ENCODE results near the gene MCUB.

The MCUB gene

DNA sequence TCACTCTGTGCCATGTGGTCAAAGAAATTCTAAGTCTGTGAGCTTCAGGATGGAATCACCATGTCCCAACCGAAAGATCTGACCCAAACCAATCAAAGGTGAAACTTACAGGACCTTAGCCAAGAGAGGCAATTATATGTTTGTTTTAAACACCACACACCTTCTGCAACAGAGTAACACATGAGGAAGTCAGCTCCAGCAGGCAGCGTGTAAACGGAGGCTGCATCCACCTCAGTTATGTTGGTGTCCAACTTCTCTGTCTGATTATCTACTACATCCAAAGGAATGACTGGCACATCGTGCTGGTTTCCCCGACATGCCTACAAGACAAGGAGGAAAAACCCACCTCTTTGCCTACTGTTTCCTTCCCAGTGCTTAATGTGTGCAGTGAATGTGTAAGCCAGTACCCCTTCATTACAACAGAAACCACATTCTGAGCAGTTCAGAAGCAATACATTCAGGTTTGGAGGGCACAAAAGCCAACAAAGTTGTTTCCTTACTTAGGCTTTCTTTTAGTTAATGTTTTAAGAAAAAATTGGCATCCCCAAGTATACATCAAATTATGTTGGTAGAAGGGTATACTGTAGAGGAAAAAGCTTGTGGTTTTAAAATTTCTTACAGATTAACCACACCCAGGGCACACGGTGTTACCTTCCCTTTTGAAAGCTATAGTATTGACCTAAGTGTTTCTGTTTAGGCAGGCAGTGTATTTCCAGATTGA lies 130.8 kb downstream of the MCUB start:
- no peak for DNase-seq

DNA sequence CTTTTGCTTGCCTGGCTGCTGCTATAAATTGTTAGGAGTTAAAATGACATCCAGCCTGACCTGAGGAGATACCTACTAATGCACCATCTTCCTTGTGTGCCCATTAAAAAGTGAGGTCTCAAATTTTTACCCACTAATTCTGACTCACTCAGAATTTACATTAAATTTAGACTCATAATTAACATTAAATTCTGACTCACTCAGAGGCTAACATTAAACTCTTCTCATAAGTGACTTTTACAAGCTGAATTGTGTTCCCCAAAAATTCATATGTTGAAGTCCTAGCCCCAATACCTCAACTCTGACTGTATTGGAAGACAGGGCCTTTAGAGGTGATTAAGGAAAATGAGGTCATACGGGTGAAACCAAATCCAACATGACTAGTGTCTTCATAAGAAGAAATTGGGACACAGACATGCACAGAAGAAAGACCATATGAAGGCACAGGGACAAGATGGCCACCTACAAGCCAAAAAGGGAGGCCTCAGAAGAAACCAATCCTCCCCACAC lies 131.4 kb downstream of the MCUB start:
- DNase-seq = no peak

DNA sequence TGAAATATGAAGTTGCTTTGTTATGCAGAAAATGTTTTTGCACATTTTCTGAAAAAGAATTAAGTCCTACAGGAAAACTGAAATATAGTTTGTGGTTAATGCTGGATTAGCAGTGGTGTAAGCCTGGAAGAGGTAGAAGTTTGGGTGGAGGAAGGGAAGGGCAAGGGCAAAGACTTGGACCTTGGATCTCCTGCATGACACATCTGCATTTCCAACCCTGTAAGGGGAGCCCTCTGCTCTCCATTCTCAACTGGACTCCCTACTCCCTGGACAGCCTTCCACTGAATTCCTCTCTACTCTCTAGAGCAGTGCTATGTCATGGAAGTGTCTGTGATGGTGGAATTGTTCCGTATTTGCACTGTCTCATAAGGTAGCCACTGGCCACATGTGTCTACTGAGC lies 138.6 kb downstream of the MCUB start:
- no peak for DNase-seq

DNA sequence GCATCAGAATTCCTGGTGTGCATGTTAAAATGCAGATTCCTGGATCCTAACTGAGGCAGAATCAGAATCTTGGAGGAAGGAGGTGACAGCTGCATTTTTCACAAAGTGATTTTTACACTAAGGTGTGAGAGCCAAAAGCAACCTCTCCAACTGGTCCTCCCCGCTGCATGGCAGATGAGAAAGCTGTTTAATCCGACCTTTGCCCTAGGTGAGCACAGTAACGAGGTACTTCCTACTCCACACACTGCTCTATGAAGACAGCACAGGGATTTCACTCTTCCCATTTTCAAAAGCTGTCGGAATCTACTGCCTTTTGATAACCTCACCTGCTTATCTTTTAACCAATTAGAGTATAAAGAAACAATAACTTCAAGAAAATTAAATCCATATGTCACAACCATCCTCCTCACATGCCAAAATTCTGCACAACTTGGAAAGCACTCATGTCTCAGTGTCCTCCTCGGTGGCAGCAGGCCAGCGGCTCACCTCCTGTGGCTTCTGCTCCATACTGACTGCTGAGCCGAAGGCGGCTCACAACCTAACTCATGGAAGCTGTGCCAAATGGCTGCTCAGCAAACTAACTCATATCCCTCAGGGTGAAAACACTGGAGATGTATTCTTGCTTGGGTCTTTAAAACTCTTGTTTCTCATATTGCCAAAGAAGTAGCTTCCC lies 139.6 kb downstream of the MCUB start:
- no peak for DNase-seq

DNA sequence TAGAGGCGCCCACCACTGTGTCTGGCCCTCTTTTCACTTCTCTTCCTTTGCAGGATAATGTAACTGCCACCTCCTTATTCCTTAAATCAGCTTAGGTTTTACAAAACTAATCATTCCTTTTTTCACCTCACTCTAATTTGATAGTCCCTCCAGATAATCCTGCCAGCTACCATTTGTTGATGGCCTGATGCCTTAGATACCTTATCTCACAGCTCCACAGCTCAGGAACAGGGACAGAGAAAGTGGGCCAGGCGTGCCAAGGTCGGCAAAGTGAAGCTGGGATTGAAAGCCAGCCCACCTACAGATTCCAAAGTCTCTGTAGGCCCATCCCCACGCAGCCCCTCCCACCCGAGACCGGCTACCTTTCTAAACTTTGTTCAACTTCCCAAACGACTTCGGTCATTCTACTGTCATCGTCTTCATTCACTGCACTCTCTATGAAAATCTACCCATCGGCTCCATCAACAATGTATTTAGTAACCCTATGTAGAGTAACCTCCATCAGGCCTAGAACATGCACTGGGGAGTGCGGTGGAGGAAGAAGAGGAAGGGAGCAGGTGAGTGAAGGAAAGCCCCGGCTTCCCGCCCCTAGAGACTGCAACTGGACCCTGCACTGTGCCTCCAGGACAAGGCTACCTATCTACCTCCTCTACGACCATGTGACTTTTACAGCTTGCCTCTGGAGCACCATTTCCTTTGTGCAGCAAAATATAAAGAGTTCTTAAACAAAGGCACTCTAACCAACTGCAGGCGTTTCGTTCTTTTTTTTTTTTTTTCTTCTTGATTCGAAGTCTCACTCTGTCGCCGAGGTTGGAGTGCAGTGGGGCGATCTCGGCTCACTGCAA lies 141.7 kb downstream of the MCUB start:
- DNase-seq = no peak

- DNase-seq = peak; percentile 50
Measured at GRCh38 chr4:109702950-109703663, 143.1 kb downstream of the MCUB start, which contains the start of gene CASP6. Gene CASP6, minus strand, starts transcription at chr4:109703445. Its CDS starts 50 bp downstream, at chr4:109703395.

GRCh38 chr4:109703664-109704361 lies 143.8 kb downstream of the MCUB start:
- DNase-seq = no peak

DNA sequence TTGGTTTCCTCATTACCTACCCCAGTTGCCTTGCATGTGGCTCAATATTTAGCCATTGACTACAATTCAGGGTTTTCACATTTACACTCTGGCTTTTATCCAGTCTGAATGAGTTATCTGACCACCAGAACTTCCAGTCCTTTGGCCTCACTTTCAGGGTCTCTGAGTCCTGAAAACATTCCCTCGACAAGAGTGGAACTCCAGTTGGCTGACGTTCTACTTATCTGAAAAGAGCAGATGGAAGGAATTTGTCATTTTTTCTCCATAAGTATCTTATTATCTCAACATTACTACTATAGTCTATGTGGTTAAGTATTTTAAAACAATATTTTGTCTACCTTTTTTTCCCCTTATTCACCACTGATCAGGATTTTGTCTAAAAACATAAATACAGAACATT lies 148.4 kb downstream of the MCUB start:
- DNase-seq = no peak

DNA sequence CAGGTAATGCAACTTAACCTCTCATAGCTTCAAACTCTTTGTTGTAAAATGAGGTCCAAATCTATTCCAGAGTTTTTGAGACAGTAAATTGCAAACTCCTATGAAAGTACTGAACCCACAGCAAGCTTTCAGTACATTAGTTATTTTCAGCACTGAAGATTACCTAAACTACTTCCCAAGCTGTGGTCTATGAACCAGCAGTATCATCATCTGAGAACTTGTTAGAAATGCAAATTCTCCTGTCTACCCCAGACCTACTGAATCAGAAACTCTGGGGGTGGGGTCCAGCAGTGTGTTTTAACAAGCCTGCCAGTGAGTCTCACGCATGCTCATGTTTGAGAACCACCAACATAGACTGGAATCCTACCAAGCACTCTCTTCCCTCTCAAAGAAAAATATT lies 148.9 kb downstream of the MCUB start:
- DNase-seq = no peak

DNA sequence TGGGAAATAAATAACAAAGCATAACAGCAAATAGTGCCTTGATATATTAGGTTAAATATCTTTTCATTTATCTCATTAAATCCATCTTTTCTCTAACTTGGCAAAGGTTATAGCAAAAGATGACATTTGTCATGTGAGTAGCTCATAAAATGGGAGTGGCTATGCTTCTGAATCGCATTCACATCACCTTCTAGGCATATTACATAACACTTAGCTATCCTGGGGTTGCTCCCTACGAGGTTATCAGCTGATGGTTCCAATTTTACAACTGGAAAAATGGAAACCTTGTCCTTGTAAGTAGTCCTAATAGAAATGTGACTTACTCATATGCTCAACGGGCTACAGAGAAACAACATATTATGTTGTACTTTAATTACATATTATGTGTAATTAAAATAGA lies 153.5 kb downstream of the MCUB start:
- DNase-seq = no peak

DNA sequence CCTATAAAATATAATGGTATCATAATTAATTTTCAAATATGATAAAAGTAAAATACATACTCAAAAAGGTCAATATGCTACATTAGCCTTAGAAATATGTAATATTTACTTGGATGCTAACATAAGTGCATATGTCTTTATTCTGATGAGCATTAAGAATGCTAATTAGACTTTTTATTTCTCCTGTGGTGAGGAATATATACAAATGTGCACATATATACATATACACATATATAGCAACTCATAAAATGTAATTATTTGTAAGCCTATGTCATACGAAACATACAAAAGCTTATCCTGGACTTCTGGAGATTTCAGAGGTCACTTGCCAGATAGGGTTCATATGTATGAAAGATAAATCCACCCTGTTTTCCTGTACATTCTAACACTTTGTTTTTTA lies 158.7 kb downstream of the MCUB start:
- DNase-seq = no peak

- DNase-seq = no peak
Measured at GRCh38 chr4:109719604-109720003, 159.6 kb downstream of the MCUB start.

GRCh38 chr4:109721033-109721432 lies 161.0 kb downstream of the MCUB start:
- DNase-seq = no peak

DNA sequence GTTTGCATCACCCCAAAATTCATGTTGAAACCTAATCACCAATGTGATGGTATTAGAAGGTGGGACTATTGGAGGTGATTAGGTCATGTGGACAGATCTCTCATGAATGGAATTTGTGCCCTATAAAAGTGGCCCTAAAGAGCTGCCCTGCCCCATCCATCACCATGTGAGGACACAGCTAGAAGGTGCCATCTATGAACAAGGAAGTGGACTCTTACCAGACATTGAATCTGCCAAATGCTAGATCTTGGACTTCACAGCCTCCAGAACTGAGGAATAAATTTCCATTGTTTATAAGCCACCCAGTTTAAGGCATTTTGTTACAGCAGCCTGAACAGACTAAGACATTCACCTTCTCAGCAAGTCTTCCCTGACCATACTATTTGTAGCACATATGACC lies 162.3 kb downstream of the MCUB start:
- DNase-seq = no peak

GRCh38 chr4:109723110-109723509 lies 163.1 kb downstream of the MCUB start:
- DNase-seq = no peak

GRCh38 chr4:109728385-109728784 lies 168.3 kb downstream of the MCUB start:
- no peak for DNase-seq

DNA sequence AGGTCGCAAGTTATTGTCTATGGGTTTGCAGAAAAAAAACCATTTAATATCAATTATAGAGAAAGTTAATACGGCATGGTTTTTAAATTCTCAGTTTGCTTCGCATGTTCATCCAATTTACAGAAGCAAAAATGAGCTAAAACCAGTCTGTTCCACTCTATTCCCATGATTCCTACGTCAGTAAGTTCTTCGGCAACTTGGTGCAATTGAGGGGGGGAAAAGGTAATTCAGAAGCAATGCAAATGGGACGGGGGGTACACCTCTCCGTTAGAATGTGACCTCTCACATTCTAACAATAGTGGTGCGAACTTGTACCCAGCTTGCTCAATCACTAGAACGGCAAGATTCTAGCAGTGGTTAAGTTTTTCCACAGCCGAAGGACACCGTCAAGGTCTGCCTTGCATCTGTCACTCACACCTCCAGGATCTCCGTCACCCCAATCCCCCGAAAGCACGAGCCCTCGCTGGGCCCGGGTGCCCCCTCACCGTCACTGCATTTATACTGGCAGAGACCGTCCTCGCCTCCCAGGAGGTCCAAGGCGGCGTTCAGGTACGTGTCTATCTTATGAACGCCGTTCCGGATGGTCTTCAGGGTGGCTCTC lies 169.2 kb downstream of the MCUB start:
- DNase-seq = peak; percentile 12

GRCh38 chr4:109729718-109730618 lies 169.9 kb downstream of the MCUB start, which contains the start of gene PLA2G12A:
Gene PLA2G12A, minus strand, starts transcription at chr4:109730070. Its CDS starts 261 bp downstream, at chr4:109729809.
- no peak for DNase-seq

DNA sequence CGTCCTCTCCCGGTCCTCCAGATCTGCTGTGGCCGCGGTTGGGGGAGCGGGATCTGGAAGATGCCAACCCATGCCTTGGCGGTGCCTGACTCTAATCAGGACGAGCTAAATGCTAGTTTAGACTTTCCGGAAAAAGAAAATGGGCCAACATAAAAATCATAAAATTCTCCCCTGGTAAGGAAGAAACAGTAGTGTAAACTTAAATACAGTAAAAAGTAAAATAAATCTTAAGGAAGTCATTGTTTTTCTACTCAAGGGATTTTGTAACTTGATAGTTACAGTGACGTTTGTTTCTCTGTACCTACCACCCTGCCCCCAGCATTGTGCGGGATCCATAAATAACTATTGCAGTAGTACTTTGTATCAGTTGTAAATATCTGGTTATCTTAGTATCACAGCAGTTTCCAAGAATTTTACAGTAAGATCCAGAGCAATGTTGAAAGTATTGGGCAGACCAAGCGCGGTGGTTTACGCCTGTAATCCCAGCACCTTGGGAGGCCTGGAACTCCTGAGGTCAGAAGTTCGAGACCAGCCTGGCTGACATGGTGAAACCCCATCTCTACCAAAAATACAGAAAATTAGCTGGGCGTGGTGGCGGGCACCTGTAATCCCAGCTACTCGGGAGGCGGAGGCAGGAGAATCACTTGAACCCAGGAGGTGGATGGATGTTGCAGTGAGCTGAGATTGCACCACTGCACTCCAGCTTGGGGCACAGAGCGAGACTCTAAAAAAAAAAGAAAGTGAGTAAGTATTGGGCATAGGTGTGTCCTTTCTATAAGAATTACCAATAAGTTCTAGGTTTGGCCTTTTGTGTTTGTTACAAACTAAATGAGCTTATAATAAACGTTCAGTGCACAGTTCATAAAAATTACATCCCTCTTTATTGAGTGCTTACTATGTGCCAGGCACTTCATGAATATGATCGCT lies 170.8 kb downstream of the MCUB start:
- no peak for DNase-seq
